Thyroid gland (tissue), 4 donors: Measurements from ENCODE around the gene KRTAP10-1. TPM values are rescaled to one million over a fixed set of nuclear protein-coding genes. Genes with fewer than 3 reads are reported as not detected.

Source experiments
- DNase-seq, 2 donors: peaks; one replicate each; pipeline ENCODE4 v3.0.0-alpha.2; 2019
- H3K27ac ChIP-seq, 3 donors: fragments of 200-600 bp; sonication (generic); 1 replicate in 2 of 3; 2 replicates in 1 of 3; pipeline ENCODE4 v1.5.1; 2016 to 2019; ENCODE audit warnings: mild to moderate bottlenecking in 1 of 3, moderate library complexity in 1 of 3
- H3K27me3 ChIP-seq: fragments of 200-600 bp; sonication (generic); one replicate; pipeline ENCODE4 v1.5.1; 2019
- H3K36me3 ChIP-seq, 2 donors: fragments of 200-600 bp; sonication (generic); one replicate each; pipeline ENCODE4 v1.5.1; 2016 to 2019
- H3K4me1 ChIP-seq, 2 donors: fragments of 200-600 bp; sonication (generic); one replicate each; pipeline ENCODE4 v1.5.1; 2017 to 2019
- H3K4me3 ChIP-seq, 3 donors: fragments of 200-600 bp; sonication (generic); replicated peaks in 1 of 3; 1 replicate in 2 of 3; 2 replicates in 1 of 3; pipeline ENCODE4 v1.5.1; 2016; ENCODE audit warnings: mild to moderate bottlenecking in 1 of 3
- H3K9me3 ChIP-seq: fragments of 200-600 bp; sonication (generic); one replicate; pipeline ENCODE4 v1.5.1; 2017
- POLR2A ChIP-seq, 2 donors: fragments of 450-650 bp; IDR thresholded peaks; one replicate each; pipeline ENCODE4 v1.6.1; 2017; ENCODE audit warnings: antibody characterized with exemption in 2 of 2, mild to moderate bottlenecking in 2 of 2, moderate library complexity in 1 of 2
- WGBS, 2 donors: methylation state at CpG; one replicate each; pipeline ENCODE4 v1.1.5; 2017; 5-methylcytosine and 5-hydroxymethylcytosine counted together
- intact Hi-C: fragments of 100-400 bp; cut with DNase I; formaldehyde crosslinking; loops from one replicate; pipeline ENCODE4 v1.15.1; 2023
- total RNA-seq, 4 donors: library from RNA; depleted of rRNA; stranded (reverse); fragments of >200 nt; gene quantifications; one replicate each; pipeline ENCODE4 v1.2.3, GENCODE V29; 2016
- TF ChIP-seq, protein P1 (sequence below), 6 experiments: fragments of 200-600 bp in 3 of 6; fragments of 450-650 bp in 3 of 6; sonication (generic) in 3 of 6; IDR thresholded peaks; one replicate each; pipeline ENCODE4 v1.5.1; 2016 to 2019; ENCODE audit warnings: antibody characterized with exemption in 6 of 6, mild to moderate bottlenecking in 2 of 6, inconsistent platforms in 1 of 6, moderate library complexity in 1 of 6

Gene KRTAP10-1
- total RNA-seq, 4 donors from 2014 or later = not detected

DNA sequence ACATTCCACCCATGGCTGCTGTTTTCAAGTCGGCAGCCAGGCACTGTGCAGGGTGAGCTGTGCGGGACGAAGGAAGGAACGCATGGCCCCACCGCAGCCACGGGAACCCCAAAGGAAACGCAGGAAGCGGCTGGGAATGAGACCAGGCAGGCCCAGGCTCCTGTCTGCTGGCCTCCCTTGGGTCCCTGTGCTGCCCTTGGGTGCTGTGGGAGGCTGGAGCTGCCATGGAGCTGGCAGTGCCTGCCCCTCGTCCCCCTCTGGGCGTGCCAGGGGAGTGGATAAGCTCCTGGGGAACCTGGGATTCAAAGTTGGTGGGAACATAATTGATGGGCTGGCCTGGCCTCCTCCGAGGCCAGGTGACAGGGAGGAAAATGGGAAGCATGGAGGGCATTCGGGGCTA lies 28.3 kb upstream of the KRTAP10-1 start:
- Histone ChIP-seq H3K27ac (no peak overlapping the region), H3K27me3 (no peaks in the 10 kb centered on the region), H3K4me1 (no peaks in the 10 kb centered on the region), H3K4me3 (no peak overlapping the region), H3K36me3 (no peaks in the 10 kb centered on the region), H3K9me3 (no peaks in the 10 kb centered on the region)
- intact Hi-C loops = no loop called here
- 80 to 89% methylated on average over 10 to 12 of the region's 12 CpGs for WGBS, 2 donors
- no peak for TF ChIP-seq POLR2A (IDR thresholded peaks at IDR 0.05)
- TF ChIP-seq, protein P1, sequence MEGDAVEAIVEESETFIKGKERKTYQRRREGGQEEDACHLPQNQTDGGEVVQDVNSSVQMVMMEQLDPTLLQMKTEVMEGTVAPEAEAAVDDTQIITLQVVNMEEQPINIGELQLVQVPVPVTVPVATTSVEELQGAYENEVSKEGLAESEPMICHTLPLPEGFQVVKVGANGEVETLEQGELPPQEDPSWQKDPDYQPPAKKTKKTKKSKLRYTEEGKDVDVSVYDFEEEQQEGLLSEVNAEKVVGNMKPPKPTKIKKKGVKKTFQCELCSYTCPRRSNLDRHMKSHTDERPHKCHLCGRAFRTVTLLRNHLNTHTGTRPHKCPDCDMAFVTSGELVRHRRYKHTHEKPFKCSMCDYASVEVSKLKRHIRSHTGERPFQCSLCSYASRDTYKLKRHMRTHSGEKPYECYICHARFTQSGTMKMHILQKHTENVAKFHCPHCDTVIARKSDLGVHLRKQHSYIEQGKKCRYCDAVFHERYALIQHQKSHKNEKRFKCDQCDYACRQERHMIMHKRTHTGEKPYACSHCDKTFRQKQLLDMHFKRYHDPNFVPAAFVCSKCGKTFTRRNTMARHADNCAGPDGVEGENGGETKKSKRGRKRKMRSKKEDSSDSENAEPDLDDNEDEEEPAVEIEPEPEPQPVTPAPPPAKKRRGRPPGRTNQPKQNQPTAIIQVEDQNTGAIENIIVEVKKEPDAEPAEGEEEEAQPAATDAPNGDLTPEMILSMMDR (IDR thresholded peaks at IDR 0.05) = no peak
- no peak for DNase-seq

DNA sequence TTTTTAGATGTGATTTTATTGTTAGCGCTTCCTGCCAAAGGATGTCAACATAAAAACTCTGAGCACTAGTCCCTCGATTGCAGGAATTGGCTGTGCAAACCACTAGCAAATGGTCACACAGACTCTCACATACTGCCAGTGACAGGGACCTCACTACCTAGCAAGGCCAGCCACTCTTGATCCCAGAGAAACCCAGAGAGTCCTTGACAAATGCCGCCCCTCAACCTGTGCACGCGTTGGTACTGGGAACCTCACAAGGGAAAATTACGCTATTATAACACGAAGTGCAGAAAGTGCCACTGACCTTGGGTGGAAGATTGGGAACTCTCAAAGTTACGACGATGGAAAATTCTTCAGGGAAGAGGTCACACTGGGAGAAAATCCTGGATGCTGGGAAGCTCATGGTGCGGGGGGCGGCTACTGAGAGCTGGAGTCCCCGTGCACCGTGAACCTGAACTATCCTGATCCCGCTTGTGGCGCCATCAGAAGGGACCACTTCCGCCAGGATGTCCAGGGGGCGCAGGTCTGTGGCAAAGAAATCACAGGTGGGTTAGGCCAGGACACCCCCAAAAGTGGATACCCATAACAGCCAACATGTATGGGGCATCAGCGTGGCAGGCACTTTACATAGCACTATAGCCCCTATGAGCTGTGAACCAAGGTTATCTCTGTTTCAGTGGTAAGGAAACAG lies 27.6 kb upstream of the KRTAP10-1 start:
- no peak for TF ChIP-seq POLR2A (IDR thresholded peaks at IDR 0.05)
- TF ChIP-seq, protein P1 (IDR thresholded peaks at IDR 0.05) = no peak
- no peak overlapping the region for H3K27ac ChIP-seq
- no peak overlapping the region for H3K4me3 ChIP-seq
- no peaks in the 10 kb centered on the region for H3K4me1 ChIP-seq
- H3K9me3 ChIP-seq = no peaks in the 10 kb centered on the region
- H3K36me3 ChIP-seq = no peaks in the 10 kb centered on the region
- 92 to 95% methylated on average over 18 of the region's 18 CpGs for WGBS, 2 donors
- intact Hi-C loops = no loop called here
- no peak for DNase-seq
- no peaks in the 10 kb centered on the region for H3K27me3 ChIP-seq

DNA sequence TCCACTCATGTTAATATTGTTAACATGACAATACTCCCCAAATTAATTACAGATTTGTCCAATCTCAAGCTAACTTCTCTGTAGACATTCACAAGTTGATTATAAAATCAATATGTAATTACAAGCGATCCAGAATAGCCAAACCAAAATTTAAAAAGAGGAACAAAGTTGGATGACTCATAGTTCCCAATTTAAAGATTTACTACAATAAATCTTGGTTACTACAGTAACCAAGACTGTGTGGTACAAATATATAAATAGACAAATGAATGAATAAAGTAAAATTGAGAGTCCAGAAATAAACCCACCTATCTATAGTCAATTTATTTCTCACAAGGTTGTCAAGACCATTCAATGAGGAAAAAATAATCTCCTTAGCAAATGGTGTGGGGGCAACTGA lies 26.4 kb upstream of the KRTAP10-1 start:
- Histone ChIP-seq H3K4me3 (no peak overlapping the region), H3K27me3 (no peaks in the 10 kb centered on the region), H3K4me1 (no peaks in the 10 kb centered on the region), H3K9me3 (no peaks in the 10 kb centered on the region), H3K36me3 (no peaks in the 10 kb centered on the region), H3K27ac (no peak overlapping the region)
- intact Hi-C loops = no loop called here
- DNase-seq = no peak
- TF ChIP-seq, protein P1 (IDR thresholded peaks at IDR 0.05) = no peak
- WGBS, 2 donors = 73 to 79% methylated on average over 1 of the region's 1 CpG

DNA sequence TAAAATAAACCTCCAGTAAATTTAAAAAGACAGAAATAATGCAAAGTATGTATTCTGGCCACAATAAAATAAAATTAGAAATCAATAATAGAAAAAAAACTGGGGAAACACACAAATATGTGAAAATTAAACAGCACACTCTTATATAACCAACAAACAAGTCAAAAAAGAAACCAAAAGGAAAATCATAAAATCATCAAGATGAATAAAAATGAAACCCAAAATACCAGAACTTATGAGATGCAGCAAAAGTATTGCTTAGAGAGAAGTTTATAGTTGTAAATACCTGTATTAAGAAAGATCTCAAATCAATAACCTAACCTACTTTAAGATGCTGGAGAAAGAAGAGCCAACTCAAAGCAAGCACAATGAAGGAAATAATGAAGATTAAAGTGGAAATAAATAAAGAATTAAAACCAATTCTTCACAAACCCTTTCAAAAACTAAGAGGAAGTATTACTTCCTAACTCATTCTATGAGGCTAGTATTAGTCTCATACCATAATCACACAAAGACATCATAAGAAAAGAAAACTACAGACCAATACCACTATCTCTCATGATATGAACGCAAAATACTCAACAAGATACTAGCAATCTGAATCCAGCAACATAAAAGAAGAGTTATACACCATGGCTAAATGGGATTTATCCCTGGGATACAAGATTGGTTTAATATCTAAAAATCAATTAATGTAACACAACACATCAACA lies 25.0 kb upstream of the KRTAP10-1 start:
- Histone ChIP-seq H3K27ac (no peak overlapping the region), H3K9me3 (no peaks in the 10 kb centered on the region), H3K27me3 (no peaks in the 10 kb centered on the region), H3K4me3 (no peak overlapping the region), H3K4me1 (no peaks in the 10 kb centered on the region), H3K36me3 (no peaks in the 10 kb centered on the region)
- intact Hi-C loops = no loop called here
- DNase-seq = no peak
- 0 to 95% methylated on average over 1 of the region's 1 CpG for WGBS, 2 donors
- TF ChIP-seq, protein P1 (IDR thresholded peaks at IDR 0.05) = no peak
- TF ChIP-seq POLR2A (IDR thresholded peaks at IDR 0.05) = no peak

DNA sequence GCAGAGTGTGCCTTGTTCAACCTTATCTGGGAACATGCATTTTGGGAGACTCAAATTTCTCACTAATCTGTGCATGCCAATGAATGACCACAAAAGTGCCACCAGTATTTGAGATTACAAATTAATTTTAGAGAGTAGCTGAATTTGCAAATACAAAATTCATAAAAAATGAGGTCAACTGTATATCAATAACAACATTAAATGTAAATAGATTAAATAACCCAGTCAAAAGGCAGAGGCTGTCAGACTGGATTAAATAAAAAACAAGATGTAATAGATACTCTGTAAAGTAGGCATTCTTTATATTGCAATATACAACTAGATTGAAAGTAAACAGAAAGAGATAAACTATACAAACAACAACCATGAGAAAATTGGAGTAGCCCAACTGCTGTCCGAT lies 24.1 kb upstream of the KRTAP10-1 start:
- no peak overlapping the region for H3K4me3 ChIP-seq
- H3K27me3 ChIP-seq = no peaks in the 10 kb centered on the region
- WGBS, 2 donors = 94 to 95% methylated on average over 1 of the region's 1 CpG
- TF ChIP-seq POLR2A (IDR thresholded peaks at IDR 0.05) = no peak
- TF ChIP-seq, protein P1 (IDR thresholded peaks at IDR 0.05) = no peak
- no peaks in the 10 kb centered on the region for H3K9me3 ChIP-seq
- no peak overlapping the region for H3K27ac ChIP-seq
- H3K36me3 ChIP-seq = no peaks in the 10 kb centered on the region
- H3K4me1 ChIP-seq = no peaks in the 10 kb centered on the region
- intact Hi-C loops = no loop called here
- DNase-seq = no peak
